Chondrocyte (in vitro differentiated cells): ENCODE results near the gene CCDC6. TPM values are rescaled to one million over a fixed set of nuclear protein-coding genes. Genes with fewer than 3 reads are reported as not detected.
"Not testable (repeated sequence)": the region's sequence is repeated elsewhere in the genome, so short reads cannot be mapped to it uniquely, and the experiment has no call there.

Source experiments
- DNase-seq: peaks from one replicate; pipeline ENCODE4 v3.0.0; 2021; ENCODE audit warnings: mixed read lengths, low spot score
- H3K27ac Mint-ChIP-seq: one replicate; pipeline ENCODE4 v1.8.0; 2021; ENCODE audit warnings: mild to moderate bottlenecking, moderate library complexity, mixed read lengths; ENCODE audit not compliant: unreplicated experiment
- H3K27me3 Mint-ChIP-seq: 2 replicates; pipeline ENCODE4 v1.8.0; 2021; ENCODE audit warnings: low read depth, mixed read lengths
- H3K36me3 Mint-ChIP-seq: 2 replicates; pipeline ENCODE4 v1.8.0; 2021; ENCODE audit warnings: low read depth, mixed read lengths
- H3K4me1 Mint-ChIP-seq: 2 replicates; pipeline ENCODE4 v1.8.0; 2021; ENCODE audit warnings: low read depth, mild to moderate bottlenecking, mixed read lengths
- H3K4me3 Mint-ChIP-seq: one replicate; pipeline ENCODE4 v1.8.0; 2021; ENCODE audit warnings: mild to moderate bottlenecking, moderate library complexity, mixed read lengths; ENCODE audit not compliant: unreplicated experiment
- H3K9me3 Mint-ChIP-seq: 2 replicates; pipeline ENCODE4 v1.8.0; 2021; ENCODE audit warnings: low read depth, mixed read lengths
- CTCF ChIP-seq: fragments of 200-600 bp; sonication (generic); IDR thresholded peaks from 2 replicates; pipeline ENCODE4 v1.5.0; 2021; ENCODE audit warnings: antibody characterized with exemption, mild to moderate bottlenecking, moderate library complexity
- total RNA-seq: library from RNA; stranded (reverse); gene quantifications from 3 replicates; pipeline ENCODE4 v1.2.1, GENCODE V29; 2021

The CCDC6 gene
- total RNA-seq, 1 donor from 2014 or later, result 59.3 TPM

GRCh38 chr10:59752278-59752940 is 153.9 kb downstream of the CCDC6 start:
- Mint-ChIP-seq H3K4me3 (no peak overlapping the region), H3K27me3 (peaks cover 35% of the 10 kb centered on the region), H3K36me3 (no peaks in the 10 kb centered on the region), H3K9me3 (no peaks in the 10 kb centered on the region), H3K27ac (no peak overlapping the region), H3K4me1 (no peaks in the 10 kb centered on the region)
- no peak for DNase-seq
- no peak for TF ChIP-seq CTCF

GRCh38 chr10:59750155-59750945 is 156.0 kb downstream of the CCDC6 start:
- DNase-seq, result no peak
- TF ChIP-seq CTCF, result no peak
- H3K27me3 Mint-ChIP-seq, result peaks cover 37% of the 10 kb centered on the region
- H3K36me3 Mint-ChIP-seq, result no peaks in the 10 kb centered on the region
- no peak overlapping the region for H3K27ac Mint-ChIP-seq
- H3K4me3 Mint-ChIP-seq, result no peak overlapping the region
- H3K9me3 Mint-ChIP-seq, result no peaks in the 10 kb centered on the region
- no peaks in the 10 kb centered on the region for H3K4me1 Mint-ChIP-seq

GRCh38 chr10:59748834-59749233 is 157.5 kb downstream of the CCDC6 start:
- Mint-ChIP-seq H3K4me1 (no peaks in the 10 kb centered on the region), H3K4me3 (no peak overlapping the region), H3K36me3 (no peaks in the 10 kb centered on the region), H3K9me3 (no peaks in the 10 kb centered on the region), H3K27me3 (peaks cover 37% of the 10 kb centered on the region), H3K27ac (no peak overlapping the region)
- DNase-seq, result no peak
- TF ChIP-seq CTCF, result no peak

DNA sequence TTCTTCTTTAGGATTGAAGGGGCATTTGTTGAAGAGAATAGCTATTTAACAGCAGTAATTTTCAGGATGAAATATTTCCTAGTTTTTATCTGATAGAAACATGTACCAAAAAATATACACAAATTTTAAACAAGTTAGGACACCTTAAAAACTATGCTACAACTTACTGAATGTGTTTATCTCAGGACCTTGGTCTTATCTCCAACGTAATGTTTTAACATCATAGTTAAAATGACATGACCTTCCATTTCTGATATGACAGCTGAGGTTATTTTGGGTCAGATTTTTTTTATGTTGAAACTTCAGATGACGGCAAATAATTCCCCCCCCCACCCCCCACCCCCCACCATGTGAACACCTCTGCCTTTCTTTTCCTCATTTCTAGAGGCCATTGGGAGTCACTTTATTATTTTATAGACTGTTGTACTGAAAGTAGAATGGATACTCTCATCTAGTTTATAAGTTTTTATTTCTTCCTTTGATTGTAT is 161.1 kb downstream of the CCDC6 start:
- Mint-ChIP-seq H3K4me3 (no peak overlapping the region), H3K4me1 (no peaks in the 10 kb centered on the region), H3K27me3 (peaks cover 12% of the 10 kb centered on the region), H3K9me3 (no peaks in the 10 kb centered on the region), H3K36me3 (no peaks in the 10 kb centered on the region), H3K27ac (no peak overlapping the region)
- no peak for TF ChIP-seq CTCF
- DNase-seq, result no peak

- H3K27me3 Mint-ChIP-seq, result peaks cover 11% of the 10 kb centered on the region
- DNase-seq, H3K9me3 Mint-ChIP-seq, H3K27ac Mint-ChIP-seq, H3K4me1 Mint-ChIP-seq, H3K36me3 Mint-ChIP-seq, H3K4me3 Mint-ChIP-seq: not testable (repeated sequence)
These were observed 161.6 kb downstream of the CCDC6 start for GRCh38 chr10:59744762-59745161.

DNA sequence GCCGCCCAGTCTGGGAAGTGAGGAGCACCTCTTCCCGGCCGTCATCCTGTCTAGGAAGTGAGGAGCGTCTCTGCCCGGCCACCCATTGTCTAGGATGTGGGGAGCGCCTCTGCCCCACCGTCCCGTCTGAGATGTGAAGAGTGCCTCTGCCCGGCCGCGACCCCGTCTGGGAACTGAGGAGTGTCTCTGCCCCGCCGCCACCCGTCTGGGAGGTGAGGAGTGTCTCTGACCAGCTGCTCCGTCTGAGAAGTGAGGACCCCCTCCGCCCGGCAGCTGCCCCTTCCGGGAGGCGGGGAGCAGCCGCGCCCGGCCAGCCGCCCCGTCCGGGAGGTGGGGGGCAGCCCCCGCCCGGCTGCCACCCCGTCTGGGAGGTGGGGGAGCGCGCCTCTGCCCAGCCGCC is 162.2 kb downstream of the CCDC6 start:
- H3K27me3 Mint-ChIP-seq, result peaks cover 11% of the 10 kb centered on the region
- H3K36me3 Mint-ChIP-seq, H3K9me3 Mint-ChIP-seq, H3K27ac Mint-ChIP-seq, H3K4me1 Mint-ChIP-seq, H3K4me3 Mint-ChIP-seq, DNase-seq: not testable (repeated sequence)
